H9 (cell line): Measurements from ENCODE around the gene PSMD6. TPM values are rescaled to one million over a fixed set of nuclear protein-coding genes. Genes with fewer than 3 reads are reported as not detected.

Source experiments
- DNase-seq: peaks from one replicate; pipeline ENCODE4 v3.0.0-alpha.2; 2017
- H2AFZ ChIP-seq: one replicate; pipeline ENCODE4 v1.6.1; 2013; ENCODE audit warnings: mild to moderate bottlenecking, low read length, control low read depth, moderate library complexity
- H2AK5ac ChIP-seq: 2 replicates; pipeline ENCODE4 v1.6.1; 2013; ENCODE audit warnings: low read length, control low read depth, mixed read lengths; ENCODE audit not compliant: insufficient read length
- H2BK120ac ChIP-seq: one replicate; pipeline ENCODE4 v1.6.1; 2013; ENCODE audit warnings: low read depth, mild to moderate bottlenecking, low read length, control low read depth, inconsistent platforms; ENCODE audit not compliant: poor library complexity, severe bottlenecking
- H2BK12ac ChIP-seq: 2 replicates; pipeline ENCODE4 v1.6.1; 2013; ENCODE audit warnings: low read length, control low read depth, mixed read lengths, low read depth; ENCODE audit not compliant: insufficient read length
- H2BK15ac ChIP-seq: 2 replicates; pipeline ENCODE4 v1.6.1; 2013; ENCODE audit warnings: low read depth, low read length, control low read depth
- H2BK20ac ChIP-seq: one replicate; pipeline ENCODE4 v1.6.1; 2013; ENCODE audit warnings: low read depth, mild to moderate bottlenecking, low read length, control low read depth, inconsistent platforms; ENCODE audit not compliant: poor library complexity, severe bottlenecking
- H2BK5ac ChIP-seq: 2 replicates; pipeline ENCODE4 v1.6.1; 2013; ENCODE audit warnings: low read length, control low read depth, mixed read lengths; ENCODE audit not compliant: insufficient read length
- H3K14ac ChIP-seq: 2 replicates; pipeline ENCODE4 v1.6.1; 2013; ENCODE audit warnings: low read length, control low read depth; ENCODE audit not compliant: insufficient read depth
- H3K18ac ChIP-seq: 2 replicates; pipeline ENCODE4 v1.6.1; 2013; ENCODE audit warnings: low read depth, mild to moderate bottlenecking, mixed read lengths, low read length, control low read depth; ENCODE audit not compliant: insufficient read length
- H3K23ac ChIP-seq: 2 replicates; pipeline ENCODE4 v1.6.1; 2013; ENCODE audit warnings: low read length, control low read depth, mixed read lengths, low read depth; ENCODE audit not compliant: insufficient read length
- H3K23me2 ChIP-seq: 2 replicates; pipeline ENCODE4 v1.6.1; 2013; ENCODE audit warnings: low read depth, mild to moderate bottlenecking, mixed read lengths, low read length, control low read depth; ENCODE audit not compliant: insufficient read length, poor library complexity, severe bottlenecking
- H3K27ac ChIP-seq: 2 replicates; pipeline ENCODE4 v1.5.1; 2013; ENCODE audit warnings: low read length, control low read depth, mixed read lengths, low read depth; ENCODE audit not compliant: insufficient read length
- H3K27me3 ChIP-seq: 2 replicates; pipeline ENCODE4 v1.6.1; 2013; ENCODE audit warnings: low read length, control low read depth, inconsistent platforms; ENCODE audit not compliant: insufficient read depth
- H3K4ac ChIP-seq: 2 replicates; pipeline ENCODE4 v1.6.1; 2013; ENCODE audit warnings: low read depth, mild to moderate bottlenecking, control low read depth, inconsistent platforms, low read length, moderate library complexity
- H3K4me1 ChIP-seq: 2 replicates; pipeline ENCODE4 v1.6.1; 2013; ENCODE audit warnings: low read length, control low read depth, inconsistent platforms; ENCODE audit not compliant: insufficient read depth
- H3K4me2 ChIP-seq: 2 replicates; pipeline ENCODE4 v1.6.1; 2013; ENCODE audit warnings: low read length, control low read depth, mixed read lengths; ENCODE audit not compliant: insufficient read length, insufficient read depth
- H3K56ac ChIP-seq: 2 replicates; pipeline ENCODE4 v1.6.1; 2013; ENCODE audit warnings: low read depth, mild to moderate bottlenecking, mixed read lengths, low read length, control low read depth; ENCODE audit not compliant: insufficient read length
- H3K79me1 ChIP-seq: 2 replicates; pipeline ENCODE4 v1.6.1; 2013; ENCODE audit warnings: low read depth, mild to moderate bottlenecking, moderate library complexity, low read length, control low read depth, inconsistent platforms; ENCODE audit not compliant: insufficient read depth, poor library complexity, severe bottlenecking
- H3K79me2 ChIP-seq: 2 replicates; pipeline ENCODE4 v1.6.1; 2013; ENCODE audit warnings: low read length, control low read depth, inconsistent platforms; ENCODE audit not compliant: insufficient read depth
- H3K9ac ChIP-seq: 2 replicates; pipeline ENCODE4 v1.6.1; 2013; ENCODE audit warnings: low read length, control low read depth, mixed read lengths; ENCODE audit not compliant: insufficient read length; ENCODE audit errors: extremely low read depth
- H3K9me3 ChIP-seq: one replicate; pipeline ENCODE4 v1.6.1; 2013; ENCODE audit warnings: low read depth, low read length, inconsistent platforms; ENCODE audit not compliant: control insufficient read depth
- H3T11ph ChIP-seq: one replicate; pipeline ENCODE4 v1.6.1; 2013; ENCODE audit warnings: mild to moderate bottlenecking, low read length, control low read depth, inconsistent platforms
- H4K20me1 ChIP-seq: one replicate; pipeline ENCODE4 v1.6.1; 2013; ENCODE audit not compliant: control insufficient read depth, insufficient read length, insufficient read depth
- H4K5ac ChIP-seq: 2 replicates; pipeline ENCODE4 v1.6.1; 2013; ENCODE audit warnings: low read depth, mild to moderate bottlenecking, mixed read lengths, low read length, control low read depth; ENCODE audit not compliant: insufficient read length
- H4K8ac ChIP-seq: replicated peaks from 2 replicates; pipeline ENCODE4 v1.6.1; 2013; ENCODE audit warnings: low read length, control low read depth, mixed read lengths, low read depth; ENCODE audit not compliant: insufficient read length
- H4K91ac ChIP-seq: 2 replicates; pipeline ENCODE4 v1.6.1; 2013; ENCODE audit warnings: low read depth, mild to moderate bottlenecking, moderate library complexity, mixed read lengths, low read length, control low read depth; ENCODE audit not compliant: insufficient read length
- H3K27ac Mint-ChIP-seq, 3 experiments: 2 replicates in 2 of 3; 3 replicates in 1 of 3; pipeline ENCODE4 v1.8.0; 2020 to 2021; ENCODE audit warnings: mixed read lengths in 3 of 3, mild to moderate bottlenecking in 1 of 3, moderate library complexity in 1 of 3
- H3K27me3 Mint-ChIP-seq: 2 replicates; pipeline ENCODE4 v1.8.0; 2021; ENCODE audit warnings: low read depth, mild to moderate bottlenecking, moderate library complexity, mixed read lengths
- H3K36me3 Mint-ChIP-seq, 3 experiments: 2 replicates in 2 of 3; 3 replicates in 1 of 3; pipeline ENCODE4 v1.8.0; 2020 to 2021; ENCODE audit warnings: low read depth in 3 of 3, mixed read lengths in 3 of 3; ENCODE audit not compliant: insufficient read depth in 1 of 3
- H3K4me1 Mint-ChIP-seq, 2 experiments: 2 replicates each; pipeline ENCODE4 v1.8.0; 2020; ENCODE audit warnings: mixed read lengths in 2 of 2
- H3K4me3 Mint-ChIP-seq, 2 experiments: 2 replicates in 1 of 2; 3 replicates in 1 of 2; pipeline ENCODE4 v1.8.0; 2020 to 2021; ENCODE audit warnings: mild to moderate bottlenecking in 2 of 2, mixed read lengths in 2 of 2, moderate library complexity in 1 of 2
- H3K9me3 Mint-ChIP-seq, 2 experiments: 2 replicates in 1 of 2; 3 replicates in 1 of 2; pipeline ENCODE4 v1.8.0; 2020; ENCODE audit warnings: mild to moderate bottlenecking in 2 of 2, mixed read lengths in 2 of 2, moderate library complexity in 1 of 2
- WGBS: extraction: QIAGEN DNeasy Blood & Tissue Kit; methylation state at CpG from one replicate; pipeline ENCODE4 v1.1.7; 2013; ENCODE audit warnings: missing lambda C conversion rate, low lambda C conversion rate, mixed read lengths; ENCODE audit not compliant: insufficient read length; ENCODE audit errors: extremely low coverage; 5-methylcytosine and 5-hydroxymethylcytosine counted together
- total RNA-seq: library from RNA; stranded (reverse); gene quantifications from 2 replicates; pipeline ENCODE4 v1.2.1, GENCODE V29; 2021
- TF ChIP-seq, protein P1 (sequence below): fragments of 200-600 bp; sonication (generic); conservative IDR thresholded peaks from 3 replicates; pipeline ENCODE4 v1.8.0; 2021; ENCODE audit warnings: antibody characterized with exemption, mild to moderate bottlenecking

PSMD6 gene
- total RNA-seq, 1 experiment from 2014 or later = 112 TPM

DNA sequence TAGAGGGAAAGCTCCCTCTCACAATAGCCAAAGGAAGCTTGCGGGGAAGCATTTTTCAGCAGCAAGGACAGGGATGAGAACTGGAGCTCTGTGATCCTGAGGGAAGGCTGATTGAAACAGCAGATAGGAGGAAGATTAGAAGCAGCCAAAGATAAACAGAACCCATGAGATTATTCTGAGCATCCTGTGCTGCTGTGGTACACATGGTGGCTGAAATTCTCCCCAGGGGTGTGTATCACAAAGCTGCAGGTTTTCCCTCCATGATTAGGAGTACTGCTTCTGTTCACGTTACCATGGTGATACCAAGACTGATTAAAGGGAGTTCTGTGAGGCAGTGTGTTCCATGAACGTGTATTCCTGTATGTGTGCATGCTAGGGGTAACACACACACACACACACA, 30.3 kb upstream of the PSMD6 start:
- no peaks in the 10 kb centered on the region for H3K79me1 ChIP-seq
- no peak overlapping the region for H2BK12ac ChIP-seq
- no peak overlapping the region for H3K27ac ChIP-seq
- TF ChIP-seq, protein P1, sequence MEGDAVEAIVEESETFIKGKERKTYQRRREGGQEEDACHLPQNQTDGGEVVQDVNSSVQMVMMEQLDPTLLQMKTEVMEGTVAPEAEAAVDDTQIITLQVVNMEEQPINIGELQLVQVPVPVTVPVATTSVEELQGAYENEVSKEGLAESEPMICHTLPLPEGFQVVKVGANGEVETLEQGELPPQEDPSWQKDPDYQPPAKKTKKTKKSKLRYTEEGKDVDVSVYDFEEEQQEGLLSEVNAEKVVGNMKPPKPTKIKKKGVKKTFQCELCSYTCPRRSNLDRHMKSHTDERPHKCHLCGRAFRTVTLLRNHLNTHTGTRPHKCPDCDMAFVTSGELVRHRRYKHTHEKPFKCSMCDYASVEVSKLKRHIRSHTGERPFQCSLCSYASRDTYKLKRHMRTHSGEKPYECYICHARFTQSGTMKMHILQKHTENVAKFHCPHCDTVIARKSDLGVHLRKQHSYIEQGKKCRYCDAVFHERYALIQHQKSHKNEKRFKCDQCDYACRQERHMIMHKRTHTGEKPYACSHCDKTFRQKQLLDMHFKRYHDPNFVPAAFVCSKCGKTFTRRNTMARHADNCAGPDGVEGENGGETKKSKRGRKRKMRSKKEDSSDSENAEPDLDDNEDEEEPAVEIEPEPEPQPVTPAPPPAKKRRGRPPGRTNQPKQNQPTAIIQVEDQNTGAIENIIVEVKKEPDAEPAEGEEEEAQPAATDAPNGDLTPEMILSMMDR = no peak
- no peaks in the 10 kb centered on the region for H3K27me3 ChIP-seq
- H3K4me3 Mint-ChIP-seq = no peak overlapping the region
- no peaks in the 10 kb centered on the region for H3K9me3 ChIP-seq
- no peak overlapping the region for H4K8ac ChIP-seq
- no peak overlapping the region for H2BK15ac ChIP-seq
- H3K4me1 ChIP-seq = peaks cover 7% of the 10 kb centered on the region; the same call in 1 of the 2 replicates
- no peak overlapping the region for H2BK20ac ChIP-seq
- H3K4ac ChIP-seq = no peak overlapping the region
- H3K9me3 Mint-ChIP-seq = no peaks in the 10 kb centered on the region; a peak in 1 of 5 replicates
- H3K27me3 Mint-ChIP-seq = no peaks in the 10 kb centered on the region; the same call in 1 of the 2 replicates
- H2BK5ac ChIP-seq = no peak overlapping the region
- H4K5ac ChIP-seq = no peak overlapping the region
- no peak overlapping the region for H2AK5ac ChIP-seq
- no peak overlapping the region for H2BK120ac ChIP-seq
- no peak overlapping the region for H4K91ac ChIP-seq
- no peaks in the 10 kb centered on the region for H3K36me3 Mint-ChIP-seq
- H3K14ac ChIP-seq = no peak overlapping the region
- H3K18ac ChIP-seq = no peak overlapping the region
- H3K23me2 ChIP-seq = no peaks in the 10 kb centered on the region
- peak overlapping the region in 1 of 3 experiments; percentile 36; a peak in 1 of 7 replicates for H3K27ac Mint-ChIP-seq
- no peaks in the 10 kb centered on the region for H4K20me1 ChIP-seq
- peaks cover 34 to 35% of the 10 kb centered on the region in 2 experiments for H3K4me1 Mint-ChIP-seq
- H3K9ac ChIP-seq = no peak overlapping the region
- H3K23ac ChIP-seq = no peak overlapping the region
- no CpG with 5 or more reads among the region's 3 CpGs for WGBS
- no peaks in the 10 kb centered on the region for H3K79me2 ChIP-seq
- no peak overlapping the region for H2AFZ ChIP-seq
- no peak overlapping the region for H3K56ac ChIP-seq
- no peak for DNase-seq
- H3K4me2 ChIP-seq = no peak overlapping the region
- no peak overlapping the region for H3T11ph ChIP-seq
